Measurements from ENCODE around the gene POLG. TPM values are rescaled to one million over a fixed set of nuclear protein-coding genes. Genes with fewer than 3 reads are reported as not detected.

POLG gene
- total and polyA plus RNA-seq, 2 donors (not counting 1 experiment from before 2014, with no cell fraction given), result 81.1 to 144 TPM

- H3K9me3 ChIP-seq (ENCODE audit: control extremely low read depth in 1 of 3, control insufficient read depth in 2 of 3, insufficient read depth in 1 of 3, low read length in 2 of 3), result peaks cover 0 to 35% (median 0%) of the 10 kb centered on the region in 3 donors
- TF ChIP-seq EZH2 (IDR thresholded peaks at IDR 0.05; ENCODE audit: borderline replicate concordance, insufficient read depth, low read depth, low read length, poor library complexity, severe bottlenecking) (no peak), CTCF (IDR thresholded peaks at IDR 0.05) (no peak)
- peak overlapping the region; percentile 88 for H3K4me3 Mint-ChIP-seq
- H3K9me3 Mint-ChIP-seq (ENCODE audit: insufficient read depth), result no peaks in the 10 kb centered on the region
- H2AFZ ChIP-seq (ENCODE audit: insufficient read depth, low read depth, low read length, poor library complexity, severe bottlenecking), result peak overlapping the region; percentile 87
- H3K27me3 Mint-ChIP-seq, result peaks cover 73% of the 10 kb centered on the region
- peaks cover 16% of the 10 kb centered on the region for H3K4me1 Mint-ChIP-seq
- WGBS (ENCODE audit: insufficient coverage), result 17% methylated on average over 27 of the region's 32 CpGs
- H3K4me1 ChIP-seq (ENCODE audit: control insufficient read depth in 2 of 2, insufficient read depth in 2 of 2, low read length in 2 of 2), result peaks cover 26 to 41% of the 10 kb centered on the region in 2 donors
- H3K79me2 ChIP-seq (ENCODE audit: control insufficient read depth, insufficient read depth, low read length), result no peaks in the 10 kb centered on the region
- ChIA-PET CTCF (interaction anchor here (0.8 to 8.2 kb wide), 30 partner anchors 11 to 199 kb away, joined by 3 to 129 read pairs (median 12); partner anchors contain the start of gene POLG), POLR2A (interaction anchor here (1.3 kb wide), 1 partner anchor 25 kb away, joined by 5 read pairs; the partner anchor contains the start of gene POLG)
- peak overlapping the region; percentile 60 for H3K9ac ChIP-seq (ENCODE audit: low read length)
- H3K27ac ChIP-seq (ENCODE audit: low read length in 2 of 2), result no peak overlapping the region
- peak; percentile 39 for DNase-seq
- H3K4me3 ChIP-seq (ENCODE audit: control extremely low read depth in 1 of 5, extremely low read depth in 1 of 5, insufficient read depth in 1 of 5, low read depth in 2 of 5, low read length in 4 of 5), result peak overlapping the region in 3 of 5 experiments; percentile 48 to 63 (median 57)
- intact Hi-C loops (cut with micrococcal nuclease), result loop anchor here (2.0 kb wide), 1 partner anchor 197 kb away; no protein-coding TSS in a partner anchor
- no peaks in the 10 kb centered on the region for H3K36me3 ChIP-seq (replicated peaks in 1 of 2; ENCODE audit: control extremely low read depth in 1 of 2, control insufficient read depth in 1 of 2, extremely low read depth in 1 of 2, insufficient read depth in 2 of 2, low read length in 1 of 2)
- H3K27ac Mint-ChIP-seq, result no peak overlapping the region
- ATAC-seq (ENCODE audit: low read depth), result no peak
- peak overlapping the region; percentile 96 for H3K4me2 ChIP-seq (replicated peaks; ENCODE audit: low read depth, low read length, poor library complexity, severe bottlenecking)
- peaks cover 0 to 86% (median 60%) of the 10 kb centered on the region in 4 experiments for H3K27me3 ChIP-seq (replicated peaks in 1 of 4; ENCODE audit: control extremely low read depth in 1 of 4, control insufficient read depth in 3 of 4, insufficient read depth in 4 of 4, low read length in 3 of 4)
- H4K20me1 ChIP-seq (ENCODE audit: control insufficient read depth, insufficient read depth, low read length, poor library complexity, severe bottlenecking), result no peaks in the 10 kb centered on the region
These were observed 25.1 kb upstream of the POLG start for GRCh38 chr15:89359471-89360293.

Data from B cell (primary cell).